Body of pancreas (tissue), 4 donors: Measurements from ENCODE around the gene HAX1. TPM values are rescaled to one million over a fixed set of nuclear protein-coding genes. Genes with fewer than 3 reads are reported as not detected.

Experiments used
- ATAC-seq: fragments of 150-250 bp; one replicate; pipeline ENCODE4 v1.9.1; 2016
- DNase-seq, 4 donors: peaks; one replicate each; pipeline ENCODE4 v3.0.0-alpha.2; 2019
- H3K27ac ChIP-seq, 4 donors: fragments of 200-600 bp; sonication (generic); 1 replicate in 3 of 4; 2 replicates in 1 of 4; pipeline versions ENCODE4 v1.5.1 to v1.6.1; 2016 to 2019; ENCODE audit warnings: mild to moderate bottlenecking in 1 of 4, mixed read lengths in 1 of 4, moderate library complexity in 1 of 4
- H3K27me3 ChIP-seq, 2 donors: fragments of 200-600 bp; sonication (generic); one replicate each; pipeline ENCODE4 v1.6.0; 2016; ENCODE audit warnings: mild to moderate bottlenecking in 1 of 2
- H3K36me3 ChIP-seq, 2 donors: fragments of 200-600 bp; sonication (generic); replicated peaks in 1 of 2; 2 replicates each; pipeline ENCODE4 v1.5.1; 2016; ENCODE audit warnings: low read depth in 2 of 2; ENCODE audit not compliant: insufficient read depth in 1 of 2
- H3K4me1 ChIP-seq: fragments of 200-600 bp; sonication (generic); one replicate; pipeline ENCODE4 v1.6.0; 2016
- H3K4me3 ChIP-seq, 2 donors: fragments of 200-600 bp; sonication (generic); 1 replicate in 1 of 2; 2 replicates in 1 of 2; pipeline ENCODE4 v1.5.1; 2016 to 2019
- H3K9me3 ChIP-seq, 3 donors: fragments of 200-600 bp; sonication (generic); 1 replicate in 2 of 3; 2 replicates in 1 of 3; pipeline ENCODE4 v1.5.1; 2016
- CTCF ChIP-seq, 7 experiments: fragments of 450-650 bp in 4 of 7; fragments of 200-600 bp in 3 of 7; sonication (generic) in 3 of 7; IDR thresholded peaks; one replicate each; pipeline ENCODE4 v1.5.1; 2016 to 2019; ENCODE audit warnings: antibody characterized with exemption in 7 of 7
- POLR2A ChIP-seq, 3 donors: fragments of 450-650 bp; IDR thresholded peaks; one replicate each; pipeline ENCODE4 v1.6.1; 2016; ENCODE audit warnings: antibody characterized with exemption in 3 of 3, mild to moderate bottlenecking in 2 of 3
- WGBS, 2 donors: methylation state at CpG; one replicate each; pipeline ENCODE4 v1.1.5; 2017; 5-methylcytosine and 5-hydroxymethylcytosine counted together
- intact Hi-C: fragments of 100-400 bp; cut with DNase I; formaldehyde crosslinking; loops from one replicate; pipeline ENCODE4 v1.15.1; 2023
- total RNA-seq, 2 donors: library from RNA; depleted of rRNA; stranded (reverse); fragments of >200 nt; gene quantifications; one replicate each; pipeline ENCODE4 v1.1.0, GENCODE V29; 2016

The HAX1 gene
- total RNA-seq, 2 donors from 2014 or later: 44.5 to 54.5 TPM

- TF ChIP-seq CTCF (IDR thresholded peaks at IDR 0.05) (no peak), POLR2A (IDR thresholded peaks at IDR 0.05) (no peak)
- Histone ChIP-seq H3K27me3 (no peaks in the 10 kb centered on the region), H3K4me3 (no peak overlapping the region), H3K9me3 (no peaks in the 10 kb centered on the region), H3K36me3 (peaks cover 12 to 29% of the 10 kb centered on the region in 2 donors), H3K4me1 (no peaks in the 10 kb centered on the region), H3K27ac (no peak overlapping the region)
- intact Hi-C loops: no loop called here
- ATAC-seq (no peak), DNase-seq (no peak)
- 69 to 71% methylated on average over 6 of the region's 6 CpGs for WGBS, 2 donors
Observed at GRCh38 chr1:154263465-154264332, 8.7 kb upstream of the HAX1 start.

- TF ChIP-seq CTCF (IDR thresholded peaks at IDR 0.05) (no peak), POLR2A (IDR thresholded peaks at IDR 0.05) (no peak)
- H3K4me3 ChIP-seq: no peak overlapping the region
- intact Hi-C loops: no loop called here
Observed at GRCh38 chr1:154264454-154264853, 8.0 kb upstream of the HAX1 start.

GRCh38 chr1:154265586-154265985 is 6.8 kb upstream of the HAX1 start:
- ATAC-seq: no peak
- peaks cover 9 to 24% of the 10 kb centered on the region in 2 donors for H3K36me3 ChIP-seq
- H3K4me3 ChIP-seq: no peak overlapping the region
- H3K4me1 ChIP-seq: no peaks in the 10 kb centered on the region
- no peak overlapping the region for H3K27ac ChIP-seq
- no peaks in the 10 kb centered on the region for H3K9me3 ChIP-seq
- intact Hi-C loops: no loop called here
- no peak for DNase-seq
- no peaks in the 10 kb centered on the region for H3K27me3 ChIP-seq
- WGBS, 2 donors: 80 to 82% methylated on average over 4 of the region's 4 CpGs
- TF ChIP-seq POLR2A (IDR thresholded peaks at IDR 0.05): no peak
- TF ChIP-seq CTCF (IDR thresholded peaks at IDR 0.05): no peak

More at GRCh38 chr1:154264454-154264853, 8.0 kb upstream of the HAX1 start:
- 59 to 77% methylated on average over 1 of the region's 1 CpG for WGBS, 2 donors
- DNase-seq: no peak
- Histone ChIP-seq H3K9me3 (no peaks in the 10 kb centered on the region), H3K27me3 (no peaks in the 10 kb centered on the region), H3K27ac (no peak overlapping the region), H3K36me3 (peaks cover 12 to 33% of the 10 kb centered on the region in 2 donors), H3K4me1 (no peaks in the 10 kb centered on the region)
- no peak for ATAC-seq

DNA sequence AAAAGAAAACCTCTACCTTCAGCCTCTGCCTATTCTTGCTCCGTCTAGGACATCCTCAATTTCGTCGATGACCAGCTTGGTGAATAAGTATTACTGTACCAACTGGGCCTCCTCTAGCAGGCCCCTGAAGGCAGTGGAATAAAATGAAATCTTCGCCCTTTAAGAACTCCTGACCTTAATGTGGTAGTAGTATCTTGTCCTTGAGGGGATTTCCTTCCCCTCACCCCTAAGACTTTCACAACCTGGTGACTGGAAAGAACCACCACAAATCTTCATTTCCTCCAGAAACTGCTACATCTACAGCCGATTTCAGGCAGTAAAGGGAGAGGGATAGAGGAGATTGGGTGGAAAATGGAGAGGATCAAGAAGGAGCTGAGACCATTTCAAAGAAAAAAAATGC is 1.6 kb upstream of the HAX1 start:
- intact Hi-C loops: no loop called here
- Histone ChIP-seq H3K9me3 (no peaks in the 10 kb centered on the region), H3K36me3 (peaks cover 0 to 7% of the 10 kb centered on the region in 2 donors), H3K27ac (no peak overlapping the region), H3K27me3 (no peaks in the 10 kb centered on the region), H3K4me3 (no peak overlapping the region), H3K4me1 (peaks cover 22% of the 10 kb centered on the region)
- TF ChIP-seq CTCF (IDR thresholded peaks at IDR 0.05): no peak
- TF ChIP-seq POLR2A (IDR thresholded peaks at IDR 0.05): no peak
- ATAC-seq (no peak), DNase-seq (no peak)
- 79 to 87% methylated on average over 5 of the region's 5 CpGs for WGBS, 2 donors
